Measurements from ENCODE around the gene REEP1.

The REEP1 gene

GRCh38 chr2:86344404-86344803 is 7.0 kb upstream of the REEP1 start:
- DNase-seq = no peak

GRCh38 chr2:86342488-86342887 is 5.1 kb upstream of the REEP1 start:
- DNase-seq = no peak

DNA sequence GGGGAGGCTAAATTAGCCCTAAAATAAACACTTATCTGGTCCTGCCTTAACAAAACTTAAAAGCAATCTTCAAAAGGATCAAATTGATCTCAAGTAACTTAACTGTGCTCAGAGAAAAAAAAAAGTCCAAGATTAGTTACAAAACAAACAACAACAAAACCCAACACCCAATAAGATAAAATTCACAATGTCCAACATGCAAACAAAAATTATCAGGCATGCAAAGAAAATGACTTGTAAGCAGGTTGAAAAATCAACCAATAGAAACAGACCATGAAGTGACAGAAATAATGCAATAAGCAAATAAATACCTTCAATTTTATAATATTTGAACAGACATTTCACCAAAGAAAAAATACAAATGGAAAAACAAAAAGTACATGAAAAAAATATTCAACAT is 4.0 kb upstream of the REEP1 start:
- no peak for DNase-seq

DNA sequence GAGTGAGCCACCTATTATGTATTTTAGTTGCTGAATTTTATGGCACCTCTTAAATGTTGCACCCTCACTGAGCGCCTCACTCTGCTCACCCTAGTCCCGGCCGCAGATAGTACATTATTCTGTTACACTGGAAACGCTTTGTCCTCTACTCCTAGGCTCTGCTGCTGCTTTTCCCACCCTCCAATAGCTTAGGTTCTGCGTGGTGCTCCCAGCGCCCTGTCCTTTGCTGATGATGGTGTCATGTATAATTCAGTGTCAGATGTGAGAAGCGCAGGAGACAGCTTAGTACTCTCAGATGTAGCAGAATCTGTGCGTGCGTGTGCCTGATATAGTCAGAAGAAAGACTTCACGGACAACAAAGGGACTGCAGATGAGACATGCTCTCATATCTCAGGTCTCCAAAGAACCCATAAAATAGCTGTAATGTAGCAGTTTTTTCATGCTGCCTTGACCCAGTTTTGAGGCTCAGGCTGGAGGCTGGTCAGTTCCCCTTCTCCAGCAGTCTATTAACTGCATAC is 1.4 kb upstream of the REEP1 start:
- no peak for DNase-seq

- DNase-seq = no peak
Measured at GRCh38 chr2:86336675-86337243, 667 bp downstream of the REEP1 start.

DNA sequence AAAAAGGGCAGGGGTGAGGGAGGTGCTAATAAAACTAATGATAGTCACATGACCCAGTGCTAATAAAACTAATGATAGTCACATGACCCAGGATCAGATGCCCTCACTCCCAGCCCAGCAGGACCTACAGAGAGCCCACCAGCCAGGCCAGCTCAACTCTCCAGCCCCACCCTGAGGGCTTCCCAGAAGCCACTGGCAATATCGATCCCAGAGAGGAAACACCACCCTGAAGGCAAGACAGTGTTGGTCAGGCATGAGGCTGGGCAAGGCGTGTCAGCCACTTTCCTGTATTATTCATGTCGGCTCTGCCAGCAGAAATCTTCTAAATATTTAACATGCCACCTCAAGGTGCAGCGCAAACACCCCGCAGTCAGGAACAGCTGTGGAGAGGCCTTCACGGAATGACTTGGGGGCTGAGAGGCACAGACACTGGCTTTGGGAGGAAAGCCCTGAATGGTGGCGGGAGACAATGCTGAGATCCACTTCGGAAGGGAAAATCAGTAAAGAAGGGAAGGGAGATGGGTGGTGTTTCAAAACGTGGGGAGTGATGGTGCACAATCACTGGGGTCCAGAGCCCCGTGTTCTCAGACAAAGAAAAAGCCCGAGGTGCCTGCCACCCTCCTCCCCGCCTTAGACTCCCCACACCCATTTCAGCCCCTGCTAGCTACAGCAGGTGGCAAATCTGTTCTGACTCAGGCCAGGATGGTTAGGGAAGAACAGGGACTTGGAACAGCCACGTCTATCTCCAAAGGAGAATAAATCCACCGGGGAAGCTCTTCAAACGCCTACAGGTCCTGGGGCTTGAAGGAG is 1.4 kb downstream of the REEP1 start:
- DNase-seq = no peak

DNA sequence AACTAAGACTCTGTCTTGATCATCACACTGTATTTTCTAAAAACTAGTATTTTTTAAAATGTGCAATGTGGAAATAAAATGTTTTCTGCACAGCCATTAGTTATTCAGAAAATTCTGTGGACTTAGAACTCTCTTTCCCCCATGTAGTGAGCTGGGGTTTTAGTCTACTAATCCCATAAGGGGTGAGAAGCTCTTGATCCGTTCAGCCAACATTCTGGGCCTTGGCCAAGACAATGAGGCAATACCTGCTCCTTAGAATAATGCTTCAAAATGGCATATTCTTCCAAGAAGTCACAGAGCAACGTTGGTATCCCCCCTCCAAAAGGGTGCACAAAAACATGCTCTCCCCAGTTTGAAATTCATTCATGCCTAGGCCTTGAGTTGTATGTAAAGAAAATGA is 4.0 kb downstream of the REEP1 start:
- no peak for DNase-seq

- DNase-seq = no peak
Measured at GRCh38 chr2:86332654-86333053, 4.8 kb downstream of the REEP1 start.

DNA sequence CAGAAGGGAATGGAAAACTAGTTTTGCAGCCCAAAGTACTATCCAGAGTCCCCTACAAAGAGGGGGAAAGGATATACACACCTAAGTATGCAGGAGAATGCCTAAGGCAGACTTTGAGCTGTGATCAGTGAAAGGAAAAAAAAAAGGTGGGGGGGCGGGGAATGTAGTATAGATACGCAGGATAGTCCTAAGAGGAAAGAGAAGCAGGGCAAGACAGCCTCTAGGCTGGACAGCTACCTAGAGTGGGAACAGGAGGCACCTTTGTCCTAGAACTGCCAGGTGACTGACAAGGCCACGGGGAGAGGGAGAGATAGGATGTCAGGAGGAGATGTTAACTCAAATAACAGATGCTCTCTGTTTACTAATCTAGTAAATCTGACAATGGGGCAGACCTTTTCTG is 6.0 kb downstream of the REEP1 start:
- no peak for DNase-seq

GRCh38 chr2:86330001-86330400 is 7.4 kb downstream of the REEP1 start:
- no peak for DNase-seq

- DNase-seq = no peak
Measured at GRCh38 chr2:86323273-86324021, 14.0 kb downstream of the REEP1 start.

- no peak for DNase-seq
Measured at GRCh38 chr2:86319700-86320580, 17.5 kb downstream of the REEP1 start.

DNA sequence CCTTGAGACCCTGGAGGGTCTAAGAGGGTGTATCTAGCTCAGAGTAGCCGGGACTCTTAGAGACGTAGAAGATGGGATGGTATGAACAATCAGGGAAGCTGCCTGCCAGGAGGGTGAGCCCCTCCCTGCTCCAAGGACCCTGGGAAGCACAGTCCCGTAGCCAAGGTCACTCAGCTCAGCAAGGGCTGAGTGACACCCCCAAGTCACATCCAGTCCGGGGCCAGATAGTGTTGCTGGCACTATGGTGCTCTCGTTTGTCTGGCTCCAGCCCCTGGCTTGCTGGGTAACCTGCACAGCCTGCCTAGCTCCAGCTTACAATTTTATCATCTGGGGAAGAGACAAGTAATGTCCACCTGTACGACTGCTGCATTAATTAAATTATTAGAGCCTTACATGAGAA is 22.3 kb downstream of the REEP1 start:
- DNase-seq = no peak

DNA sequence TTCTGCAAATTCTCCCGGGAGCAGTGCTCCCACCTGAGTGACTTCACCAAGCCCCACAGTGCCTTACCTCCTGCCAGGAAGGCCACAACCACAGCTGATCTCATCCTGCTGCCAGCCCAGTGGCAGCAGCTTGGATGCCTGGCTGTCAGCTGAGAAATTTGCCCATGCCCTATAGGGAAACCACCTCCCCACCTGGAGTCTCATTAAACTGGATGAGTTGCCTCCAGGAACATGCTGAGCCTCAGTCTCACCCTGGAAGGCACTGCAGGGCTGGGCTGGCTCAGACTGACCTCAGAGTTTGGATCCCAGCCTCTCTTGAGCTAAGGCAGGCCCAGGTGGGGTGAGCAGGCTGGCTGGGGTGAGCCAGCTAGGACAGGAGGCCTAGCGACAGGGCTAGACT is 23.3 kb downstream of the REEP1 start:
- no peak for DNase-seq

DNA sequence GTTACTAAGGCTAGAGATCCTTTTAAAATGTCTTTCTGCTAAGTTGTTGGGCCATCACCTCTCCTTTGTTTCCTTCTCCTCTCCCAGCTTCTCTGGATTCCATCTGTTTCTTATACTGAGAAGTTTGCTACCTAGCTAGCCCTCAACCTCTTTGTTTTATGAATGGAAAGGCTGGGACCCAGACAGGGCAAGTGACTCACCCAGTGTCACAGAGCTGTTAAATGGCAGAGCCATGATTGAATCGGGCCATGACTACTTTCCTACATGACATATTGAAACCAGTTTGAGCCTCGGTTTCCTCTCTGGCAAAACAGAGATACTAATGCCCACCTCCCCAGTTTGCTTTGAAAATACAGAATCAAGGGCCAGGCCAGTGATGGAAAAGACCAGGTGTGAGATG is 24.1 kb downstream of the REEP1 start:
- DNase-seq = no peak

- DNase-seq = no peak
Measured at GRCh38 chr2:86311879-86312278, 25.5 kb downstream of the REEP1 start.

GRCh38 chr2:86309966-86310365 is 27.5 kb downstream of the REEP1 start:
- DNase-seq = no peak

DNA sequence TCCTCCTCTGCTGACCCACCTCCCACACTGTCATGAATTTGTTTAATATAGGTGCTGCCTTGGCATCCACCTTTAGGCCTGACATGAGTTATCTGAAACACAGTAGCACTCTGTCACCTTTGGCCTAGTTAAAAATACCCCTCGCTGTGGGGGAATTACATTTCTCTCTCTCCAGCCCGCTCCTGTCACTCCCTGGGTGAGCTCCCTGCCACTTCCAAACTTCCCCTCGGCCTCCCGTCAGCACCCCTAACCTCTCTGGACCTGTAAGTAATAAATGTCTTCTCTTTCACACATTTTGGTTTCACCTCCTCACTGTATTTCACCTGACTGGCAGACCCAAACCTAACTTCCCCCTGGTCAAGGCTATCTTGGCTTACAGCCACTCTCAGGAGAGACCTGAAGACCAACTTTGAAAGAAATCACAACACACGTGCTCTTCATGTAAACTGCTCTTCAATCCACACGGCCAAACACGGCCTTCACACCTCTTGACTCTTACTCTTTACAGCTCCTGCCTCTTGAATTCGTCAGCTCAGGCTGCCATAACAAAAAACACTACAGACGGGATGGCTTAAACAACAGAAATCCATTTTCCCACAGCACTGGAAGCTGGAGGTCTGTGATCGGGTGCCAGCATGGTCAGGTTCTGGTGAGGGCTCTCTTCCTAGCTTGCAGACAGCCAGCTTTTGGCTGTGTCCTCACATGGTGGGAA is 28.3 kb downstream of the REEP1 start:
- DNase-seq = no peak

GRCh38 chr2:86308356-86308755 is 29.1 kb downstream of the REEP1 start:
- DNase-seq = no peak

DNA sequence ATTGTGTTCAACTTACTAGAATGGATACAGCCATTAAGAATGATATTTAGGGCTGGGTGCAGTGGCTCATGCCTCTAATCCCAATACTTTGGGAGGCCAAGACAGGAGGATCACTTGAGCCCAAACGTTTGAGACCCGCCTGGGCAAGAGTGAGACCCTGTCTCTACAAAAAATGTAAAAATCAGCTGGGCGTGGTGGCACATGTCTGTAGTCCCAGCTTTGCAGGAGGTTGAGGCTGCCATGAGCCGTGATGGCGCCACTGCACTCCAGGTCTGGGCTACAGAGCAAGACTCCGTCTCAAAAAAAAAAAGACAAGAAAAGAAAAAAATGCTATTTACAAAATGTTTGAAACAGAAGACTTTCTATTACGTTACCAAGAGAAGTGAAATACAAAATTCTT is 30.0 kb downstream of the REEP1 start:
- no peak for DNase-seq

- no peak for DNase-seq
Measured at GRCh38 chr2:86305915-86306254, 31.5 kb downstream of the REEP1 start.

GRCh38 chr2:86305195-86305914 is 32.1 kb downstream of the REEP1 start:
- DNase-seq = no peak

Data from KG1 (cell line).